ENCODE data around the gene B4GALT3. TPM values are rescaled to one million over a fixed set of nuclear protein-coding genes. Genes with fewer than 3 reads are reported as not detected.

B4GALT3 gene
- total RNA-seq, 3 donors from 2014 or later: 23.4 to 41.3 (median 29.4) TPM

- TF ChIP-seq POLR2A (IDR thresholded peaks at IDR 0.05): peak; percentile 32
- TF ChIP-seq POLR2AphosphoS5 (IDR thresholded peaks at IDR 0.05): peak; percentile 73 to 90 (median 85)
- peak; percentile 9 to 33 (median 31) for TF ChIP-seq CTCF (IDR thresholded peaks at IDR 0.05)
- H3K27me3 ChIP-seq: no peaks in the 10 kb centered on the region
- H3K4me1 ChIP-seq: peaks cover 0 to 9% of the 10 kb centered on the region in 2 donors
- peak; percentile 97 to 98 for DNase-seq (ENCODE audit: low spot score in 2 of 2)
- H3K36me3 ChIP-seq: no peaks in the 10 kb centered on the region
- H3K27ac ChIP-seq: peak within 1 kb of the TSS; percentile 92 to 93
- peak within 1 kb of the TSS; percentile 54 to 88 (median 86) for H3K4me3 ChIP-seq
- H3K9me3 ChIP-seq: no peaks in the 10 kb centered on the region
- intact Hi-C loops (cut with DNase I; ENCODE audit: low total_unique reads): no loop called here
These were observed 11.3 kb downstream of the B4GALT3 start, which contains the start of gene PPOX for GRCh38 chr1:161165742-161166668. Gene PPOX (plus strand): TSS chr1:161166426. CDS start chr1:161166848, 422 bp downstream.

DNA sequence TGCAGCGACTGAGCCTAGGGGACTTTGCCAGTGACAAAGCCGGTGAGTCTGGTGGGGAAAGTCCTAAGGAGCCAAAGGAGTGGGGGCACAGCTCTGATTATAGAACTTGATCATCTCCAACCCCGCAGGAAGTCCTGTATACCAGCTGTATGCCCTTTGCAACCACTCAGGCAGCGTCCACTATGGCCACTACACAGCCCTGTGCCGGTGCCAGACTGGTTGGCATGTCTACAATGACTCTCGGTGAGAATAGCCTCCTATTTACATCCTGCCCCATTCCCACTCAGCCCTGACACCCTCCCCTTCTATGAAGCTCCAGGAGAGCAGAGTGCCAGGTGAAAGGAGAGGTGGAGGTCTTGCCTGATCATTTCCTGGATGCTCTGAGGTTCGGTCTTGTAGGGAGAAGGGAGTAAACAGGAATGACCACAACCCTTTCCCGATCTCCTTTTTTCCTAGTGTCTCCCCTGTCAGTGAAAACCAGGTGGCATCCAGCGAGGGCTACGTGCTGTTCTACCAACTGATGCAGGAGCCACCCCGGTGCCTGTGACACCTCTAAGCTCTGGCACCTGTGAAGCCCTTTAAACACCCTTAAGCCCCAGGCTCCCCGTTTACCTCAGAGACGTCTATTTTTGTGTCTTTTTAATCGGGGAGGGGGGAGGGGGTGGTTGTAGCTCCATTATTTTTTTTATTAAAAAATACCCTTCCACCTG lies 12.3 kb downstream of the B4GALT3 start:
- DNase-seq (ENCODE audit: low spot score in 2 of 2): no peak
- H3K4me3 ChIP-seq: peak overlapping the region; percentile 54 to 88 (median 86)
- no peak for TF ChIP-seq POLR2A (IDR thresholded peaks at IDR 0.05)
- TF ChIP-seq POLR2AphosphoS5 (IDR thresholded peaks at IDR 0.05): no peak
- TF ChIP-seq CTCF (IDR thresholded peaks at IDR 0.05): no peak
- intact Hi-C loops (cut with DNase I; ENCODE audit: low total_unique reads): no loop called here
- H3K36me3 ChIP-seq: no peaks in the 10 kb centered on the region
- no peaks in the 10 kb centered on the region for H3K27me3 ChIP-seq
- peaks cover 3 to 16% of the 10 kb centered on the region in 2 donors for H3K4me1 ChIP-seq
- peak overlapping the region; percentile 92 to 93 for H3K27ac ChIP-seq
- H3K9me3 ChIP-seq: no peaks in the 10 kb centered on the region

DNA sequence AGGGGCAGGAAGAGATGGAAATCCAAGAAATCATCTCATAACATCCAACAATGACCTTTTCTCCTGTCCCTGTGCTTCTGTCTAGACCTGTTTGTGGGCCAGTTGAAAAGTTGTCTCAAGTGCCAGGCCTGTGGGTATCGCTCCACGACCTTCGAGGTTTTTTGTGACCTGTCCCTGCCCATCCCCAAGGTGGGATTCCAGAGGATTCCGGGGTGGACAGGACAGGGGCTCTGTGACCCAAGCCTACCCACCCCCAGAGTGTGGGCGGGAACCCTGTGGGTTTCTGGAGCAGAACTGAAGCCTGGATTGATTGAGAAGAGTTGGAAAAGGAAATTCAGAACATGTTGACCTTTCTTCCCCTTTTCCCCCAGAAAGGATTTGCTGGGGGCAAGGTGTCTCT lies 13.5 kb downstream of the B4GALT3 start:
- H3K9me3 ChIP-seq: no peaks in the 10 kb centered on the region
- peak overlapping the region; percentile 8 to 93 for H3K27ac ChIP-seq
- no peak for DNase-seq (ENCODE audit: low spot score in 2 of 2)
- H3K36me3 ChIP-seq: no peaks in the 10 kb centered on the region
- no peaks in the 10 kb centered on the region for H3K27me3 ChIP-seq
- TF ChIP-seq POLR2AphosphoS5 (IDR thresholded peaks at IDR 0.05) (no peak), POLR2A (IDR thresholded peaks at IDR 0.05) (no peak), CTCF (IDR thresholded peaks at IDR 0.05) (no peak)
- peaks cover 4 to 18% of the 10 kb centered on the region in 2 donors for H3K4me1 ChIP-seq
- intact Hi-C loops (cut with DNase I; ENCODE audit: low total_unique reads): no loop called here
- H3K4me3 ChIP-seq: no peak overlapping the region

DNA sequence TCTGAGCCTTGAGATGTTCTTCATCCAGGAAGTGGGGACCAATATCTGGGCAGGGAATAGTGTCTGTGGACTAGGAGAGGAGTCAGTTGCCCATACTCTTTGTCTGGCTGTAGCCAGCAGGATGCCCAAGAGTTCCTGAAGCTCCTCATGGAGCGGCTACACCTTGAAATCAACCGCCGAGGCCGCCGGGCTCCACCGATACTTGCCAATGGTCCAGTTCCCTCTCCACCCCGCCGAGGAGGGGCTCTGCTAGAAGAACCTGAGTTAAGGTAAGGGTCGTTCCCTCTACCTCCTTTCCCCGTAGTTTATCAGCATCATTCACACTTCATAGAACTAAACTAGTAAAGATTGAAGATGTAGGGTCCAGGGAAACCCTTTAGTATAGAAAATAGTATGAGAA lies 14.5 kb downstream of the B4GALT3 start:
- no peak for DNase-seq (ENCODE audit: low spot score in 2 of 2)
- Histone ChIP-seq H3K4me3 (no peak overlapping the region), H3K4me1 (peaks cover 4 to 18% of the 10 kb centered on the region in 2 donors), H3K27ac (peak overlapping the region in 1 of 2 donors; percentile 27), H3K9me3 (no peaks in the 10 kb centered on the region), H3K36me3 (no peaks in the 10 kb centered on the region), H3K27me3 (no peaks in the 10 kb centered on the region)
- no peak for TF ChIP-seq CTCF (IDR thresholded peaks at IDR 0.05)
- no peak for TF ChIP-seq POLR2A (IDR thresholded peaks at IDR 0.05)
- TF ChIP-seq POLR2AphosphoS5 (IDR thresholded peaks at IDR 0.05): no peak
- intact Hi-C loops (cut with DNase I; ENCODE audit: low total_unique reads): no loop called here
